ENCODE data around the gene LRRC37A. TPM values are rescaled to one million over a fixed set of nuclear protein-coding genes. Genes with fewer than 3 reads are reported as not detected.
"Not testable (repeated sequence)": the region's sequence is repeated elsewhere in the genome, so short reads cannot be mapped to it uniquely, and the experiment has no call there.

Gene LRRC37A
- total and polyA plus RNA-seq, 9 of the 15 experiments (the other 6 are each of a cell fraction or from before 2014, with no cell fraction given) = 0.14 to 3.1 (median 1.8) TPM

DNA sequence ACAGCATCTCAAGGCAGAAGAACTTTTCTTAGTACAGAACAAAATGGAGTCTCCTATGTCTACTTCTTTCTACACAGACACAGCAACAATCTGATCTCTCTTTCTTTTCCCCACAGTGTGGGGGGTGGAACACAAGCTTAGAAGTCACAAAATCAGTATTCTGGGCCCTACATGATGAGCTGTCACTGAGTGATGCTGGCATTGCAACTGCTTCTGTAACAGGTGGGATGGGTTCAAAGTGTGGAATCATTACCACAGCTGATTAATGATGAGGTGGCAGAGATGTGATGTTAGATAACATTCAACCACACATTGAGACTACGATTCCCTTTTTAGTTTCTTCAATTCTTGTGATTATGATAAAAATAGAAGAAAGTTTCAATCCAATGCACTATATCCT, 10.5 kb upstream of the LRRC37A start:
- H3K79me2 ChIP-seq (ENCODE audit: control insufficient read depth, insufficient read depth, low read length); H3K36me3 ChIP-seq (ENCODE audit: control insufficient read depth, insufficient read depth, low read length); POLR2A ChIA-PET; intact Hi-C loops (cut with micrococcal nuclease); CTCF ChIA-PET (ENCODE audit: low intra/inter-chr PET ratio); H2AFZ ChIP-seq (ENCODE audit: low read depth, low read length); FAIRE-seq; ATAC-seq; H3K27me3 ChIP-seq (ENCODE audit: control insufficient read depth in 2 of 2, insufficient read depth in 2 of 2, low read length in 2 of 2); H3K9me1 ChIP-seq (ENCODE audit: control insufficient read depth, insufficient read depth, low read length); BruUV-seq (replicated peaks); H3K4me3 ChIP-seq; H3K9ac ChIP-seq (ENCODE audit: insufficient read depth in 1 of 2, low read depth in 2 of 2, low read length in 2 of 2); DNase-seq (ENCODE audit: extremely low read depth in 1 of 4, low spot score in 3 of 4); H3K4me2 ChIP-seq (ENCODE audit: insufficient read depth, low read length); H4K20me1 ChIP-seq (replicated peaks; ENCODE audit: control insufficient read depth, insufficient read depth, low read length); H3K27ac ChIP-seq (ENCODE audit: extremely low read depth, low read depth, low read length); H3K9me3 ChIP-seq (replicated peaks; ENCODE audit: control insufficient read depth, insufficient read depth, low read depth, low read length); H3K4me1 ChIP-seq (replicated peaks in 1 of 2; ENCODE audit: control insufficient read depth in 2 of 2, insufficient read depth in 2 of 2, low read length in 2 of 2): not testable (repeated sequence)
- in situ Hi-C loops (cut with MboI) = loop anchor here (10.0 kb wide), 1 partner anchor 280 kb away; no protein-coding TSS in a partner anchor
- WGBS (ENCODE audit: insufficient coverage, low coverage, missing lambda C conversion rate) = no CpG with 5 or more reads among the region's 1 CpG
- peak; percentile 34; the same call in 1 of the 2 replicates for TF ChIP-seq FOSL1 (tag; conservative IDR thresholded peaks at IDR 0.05)

DNA sequence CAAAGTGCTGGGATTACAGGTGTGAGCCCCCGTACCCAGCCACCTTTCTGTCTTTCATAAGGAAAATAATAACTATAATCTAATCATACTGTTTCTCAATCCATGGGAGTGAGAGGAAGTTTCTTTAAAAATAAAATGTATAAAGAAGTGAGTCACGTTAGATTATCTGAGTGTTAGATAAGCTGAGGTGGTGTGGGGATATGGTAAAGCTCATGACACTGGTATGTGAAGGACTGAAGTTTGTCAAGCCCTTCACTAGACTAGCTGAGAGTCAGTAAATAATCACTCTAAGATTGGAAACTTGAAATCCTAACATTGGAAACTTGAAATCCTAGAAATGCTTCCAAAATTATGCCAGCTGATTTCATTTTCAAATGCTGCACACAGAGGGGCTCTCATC, 9.4 kb upstream of the LRRC37A start:
- H3K4me2 ChIP-seq (ENCODE audit: insufficient read depth, low read length); H3K9me3 ChIP-seq (replicated peaks; ENCODE audit: control insufficient read depth, insufficient read depth, low read depth, low read length); BruUV-seq (replicated peaks); CTCF ChIA-PET (ENCODE audit: low intra/inter-chr PET ratio); intact Hi-C loops (cut with micrococcal nuclease); DNase-seq (ENCODE audit: extremely low read depth in 1 of 4, low spot score in 3 of 4); H3K79me2 ChIP-seq (ENCODE audit: control insufficient read depth, insufficient read depth, low read length); H3K4me3 ChIP-seq; H3K27me3 ChIP-seq (ENCODE audit: control insufficient read depth in 2 of 2, insufficient read depth in 2 of 2, low read length in 2 of 2); FAIRE-seq; ATAC-seq; H3K9me1 ChIP-seq (ENCODE audit: control insufficient read depth, insufficient read depth, low read length); H2AFZ ChIP-seq (ENCODE audit: low read depth, low read length); H4K20me1 ChIP-seq (replicated peaks; ENCODE audit: control insufficient read depth, insufficient read depth, low read length); H3K36me3 ChIP-seq (ENCODE audit: control insufficient read depth, insufficient read depth, low read length); H3K4me1 ChIP-seq (replicated peaks in 1 of 2; ENCODE audit: control insufficient read depth in 2 of 2, insufficient read depth in 2 of 2, low read length in 2 of 2); H3K27ac ChIP-seq (ENCODE audit: extremely low read depth, low read depth, low read length); H3K9ac ChIP-seq (ENCODE audit: insufficient read depth in 1 of 2, low read depth in 2 of 2, low read length in 2 of 2); POLR2A ChIA-PET: not testable (repeated sequence)
- 28% methylated on average over 1 of the region's 2 CpGs for WGBS (ENCODE audit: insufficient coverage, low coverage, missing lambda C conversion rate)
- in situ Hi-C loops (cut with MboI) = loop anchor here (5.0 to 10.0 kb wide), 2 partner anchors 281 to 703 kb away; no protein-coding TSS in a partner anchor

Data from K562 (cell line).